Lower leg skin (tissue), 3 donors: ENCODE measurements around the gene ZDHHC13.

Source experiments
- POLR2A ChIP-seq, 2 donors: fragments of 450-650 bp; IDR thresholded peaks; one replicate each; pipeline ENCODE4 v1.6.1; 2016 to 2017; ENCODE audit warnings: antibody characterized with exemption in 2 of 2, mild to moderate bottlenecking in 1 of 2, moderate library complexity in 1 of 2
- TF ChIP-seq, protein P1 (sequence below), 3 donors: fragments of 450-650 bp; IDR thresholded peaks; one replicate each; pipeline ENCODE4 v1.5.1; 2016; ENCODE audit warnings: antibody characterized with exemption in 3 of 3, mild to moderate bottlenecking in 3 of 3, moderate library complexity in 2 of 3

DNA sequence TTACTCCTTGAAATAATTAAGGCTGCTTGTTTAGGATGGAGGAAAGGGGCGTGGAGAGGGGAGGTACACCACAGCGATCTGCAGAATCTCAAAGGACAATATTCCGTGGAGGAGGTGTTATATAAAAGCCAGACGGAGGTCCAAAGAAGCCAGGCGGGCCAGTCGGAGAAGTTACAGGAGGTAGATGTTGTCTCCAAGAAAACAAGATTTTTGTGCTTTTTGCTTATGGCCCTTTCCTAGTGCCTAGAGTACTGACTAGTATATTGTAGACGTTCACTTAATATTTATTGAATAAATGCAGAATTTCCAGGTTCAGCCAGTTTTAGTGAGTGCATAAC, 761 bp downstream of the ZDHHC13 start:
- TF ChIP-seq, protein P1, sequence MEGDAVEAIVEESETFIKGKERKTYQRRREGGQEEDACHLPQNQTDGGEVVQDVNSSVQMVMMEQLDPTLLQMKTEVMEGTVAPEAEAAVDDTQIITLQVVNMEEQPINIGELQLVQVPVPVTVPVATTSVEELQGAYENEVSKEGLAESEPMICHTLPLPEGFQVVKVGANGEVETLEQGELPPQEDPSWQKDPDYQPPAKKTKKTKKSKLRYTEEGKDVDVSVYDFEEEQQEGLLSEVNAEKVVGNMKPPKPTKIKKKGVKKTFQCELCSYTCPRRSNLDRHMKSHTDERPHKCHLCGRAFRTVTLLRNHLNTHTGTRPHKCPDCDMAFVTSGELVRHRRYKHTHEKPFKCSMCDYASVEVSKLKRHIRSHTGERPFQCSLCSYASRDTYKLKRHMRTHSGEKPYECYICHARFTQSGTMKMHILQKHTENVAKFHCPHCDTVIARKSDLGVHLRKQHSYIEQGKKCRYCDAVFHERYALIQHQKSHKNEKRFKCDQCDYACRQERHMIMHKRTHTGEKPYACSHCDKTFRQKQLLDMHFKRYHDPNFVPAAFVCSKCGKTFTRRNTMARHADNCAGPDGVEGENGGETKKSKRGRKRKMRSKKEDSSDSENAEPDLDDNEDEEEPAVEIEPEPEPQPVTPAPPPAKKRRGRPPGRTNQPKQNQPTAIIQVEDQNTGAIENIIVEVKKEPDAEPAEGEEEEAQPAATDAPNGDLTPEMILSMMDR (IDR thresholded peaks at IDR 0.05), result no peak
- no peak for TF ChIP-seq POLR2A (IDR thresholded peaks at IDR 0.05)
